Panc1 (cell line): ENCODE data around the gene TTC34. TPM values are rescaled to one million over a fixed set of nuclear protein-coding genes. Genes with fewer than 3 reads are reported as not detected.

Experiments used
- ATAC-seq: fragments of 200-7000 bp; cut with Tn5 transposase; 2 replicates; pipeline ENCODE4 v1.9.1; 2020; ENCODE audit warnings: mild to moderate bottlenecking, moderate library complexity
- BruUV-seq: library from RNA; stranded (reverse); fragments of 400-500 nt; replicated peaks from 2 replicates; lab custom pipeline; 2021; lab: Mats Ljungman, UMichigan
- CTCF ChIA-PET: fragments of 300-600 bp; sonication (Branson Sonifier 250); formaldehyde crosslinking; loops from one replicate; lab custom pipeline; 2022; ENCODE audit warnings: antibody characterized with exemption; lab: Charles Lee
- POLR2A ChIA-PET: fragments of 300-600 bp; sonication (Branson Sonifier 250); formaldehyde crosslinking; loops from one replicate; lab custom pipeline; 2022; ENCODE audit warnings: antibody characterized with exemption; lab: Charles Lee
- DNase-seq: peaks from one replicate; pipeline ENCODE4 v3.0.0-alpha.2; 2010; ENCODE audit warnings: low read depth, low spot score
- H3K27ac ChIP-seq: 2 replicates; pipeline ENCODE4 v1.5.1; 2011; ENCODE audit warnings: mild to moderate bottlenecking, low read length, inconsistent platforms
- H3K27me3 ChIP-seq: fragments of 200-500 bp; sonication (Bioruptor generic); 2 replicates; pipeline ENCODE4 v1.6.0; 2014; ENCODE audit warnings: low read length, inconsistent platforms; ENCODE audit not compliant: control insufficient read depth, insufficient read depth
- H3K36me3 ChIP-seq: fragments of 200-500 bp; sonication (Bioruptor generic); 2 replicates; pipeline ENCODE4 v1.5.1; 2014; ENCODE audit warnings: inconsistent platforms, mild to moderate bottlenecking, low read length, moderate library complexity; ENCODE audit not compliant: control insufficient read depth, insufficient read depth
- H3K4me1 ChIP-seq: 2 replicates; pipeline ENCODE4 v1.5.1; 2011; ENCODE audit warnings: inconsistent platforms, mild to moderate bottlenecking, low read length, moderate library complexity; ENCODE audit not compliant: control insufficient read depth, insufficient read depth
- H3K4me3 ChIP-seq, 2 experiments: 2 replicates each; pipeline ENCODE4 v1.5.1; 2011 to 2012; ENCODE audit warnings: low read depth in 2 of 2, low read length in 2 of 2, mild to moderate bottlenecking in 2 of 2, inconsistent platforms in 1 of 2, moderate library complexity in 1 of 2
- H3K9me3 ChIP-seq: fragments of 200-500 bp; sonication (Bioruptor generic); 2 replicates; pipeline ENCODE4 v1.5.1; 2014; ENCODE audit warnings: low read depth, mild to moderate bottlenecking, inconsistent platforms, low read length, moderate library complexity; ENCODE audit not compliant: control insufficient read depth, insufficient read depth
- POLR2AphosphoS5 ChIP-seq: IDR thresholded peaks from 2 replicates; pipeline ENCODE4 v1.6.1; 2012; ENCODE audit warnings: mild to moderate bottlenecking, low read depth, low read length, moderate library complexity
- SIN3A ChIP-seq: IDR thresholded peaks from 2 replicates; pipeline ENCODE4 v1.6.1; 2012; ENCODE audit warnings: low read depth, mild to moderate bottlenecking, low read length, moderate library complexity, borderline replicate concordance; ENCODE audit not compliant: insufficient read depth
- TCF7L2 ChIP-seq: IDR thresholded peaks from 2 replicates; pipeline ENCODE4 v1.6.1; 2011; ENCODE audit warnings: mild to moderate bottlenecking, low read depth, low read length, inconsistent platforms
- in situ Hi-C: cut with HindIII; loops from 2 replicates; pipeline ENCODE4 v1.10.0; 2016; ENCODE audit warnings: low sequenced_read_pairs, low pct_unique_long_range_greater_than_20kb
- intact Hi-C: fragments of 100-400 bp; cut with micrococcal nuclease; formaldehyde crosslinking; loops from one replicate; pipeline ENCODE4 v1.10.0; 2022; ENCODE audit not compliant: unreplicated experiment
- total RNA-seq: library from RNA; stranded (reverse); gene quantifications from one replicate; pipeline ENCODE4 v1.2.1, GENCODE V29; 2021; ENCODE audit not compliant: unreplicated experiment
- TF ChIP-seq, protein P1 (sequence below), 2 experiments: IDR thresholded peaks; 2 replicates each; pipeline ENCODE4 v1.6.1; 2011 to 2012; ENCODE audit warnings: low read depth in 2 of 2, control low read depth in 1 of 2, low read length in 1 of 2, mild to moderate bottlenecking in 1 of 2, moderate library complexity in 1 of 2; ENCODE audit not compliant: insufficient read depth in 1 of 2
- TF ChIP-seq, protein P2 (sequence below): fragments of 450-650 bp; IDR thresholded peaks from 2 replicates; pipeline ENCODE4 v1.5.1; 2017; ENCODE audit warnings: mild to moderate bottlenecking

TTC34 gene
- total RNA-seq, 1 experiment from 2014 or later, result 1.5 TPM

DNA sequence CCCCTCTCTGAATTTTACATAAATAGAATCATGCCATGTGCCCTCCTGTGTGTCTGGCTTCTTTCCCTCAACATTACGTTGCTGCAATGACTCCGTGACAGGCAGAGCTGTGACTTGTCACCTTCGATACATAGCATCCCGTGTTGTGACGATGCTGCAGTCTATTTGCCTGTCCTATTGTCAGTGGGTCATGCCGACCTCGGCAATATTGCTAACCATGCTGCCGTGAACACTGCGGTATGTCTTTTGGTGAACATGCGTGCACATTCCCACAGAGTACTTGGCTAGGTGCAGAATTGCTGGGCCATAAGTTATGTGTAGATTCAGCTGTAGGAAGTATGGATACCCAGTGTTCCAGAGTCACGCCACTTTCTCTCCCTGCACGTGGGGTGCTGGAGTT lies 36.3 kb upstream of the TTC34 start:
- peaks cover 3% of the 10 kb centered on the region for H3K27me3 ChIP-seq
- no peaks in the 10 kb centered on the region for H3K36me3 ChIP-seq
- DNase-seq, result no peak
- intact Hi-C loops (no loop called here), in situ Hi-C loops (no loop called here)
- H3K4me3 ChIP-seq, result no peak overlapping the region
- H3K4me1 ChIP-seq, result no peaks in the 10 kb centered on the region
- BruUV-seq, result no TSS peak
- ATAC-seq, result no peak
- TF ChIP-seq TCF7L2 (no peak), SIN3A (no peak), POLR2AphosphoS5 (no peak)
- TF ChIP-seq, protein P1, sequence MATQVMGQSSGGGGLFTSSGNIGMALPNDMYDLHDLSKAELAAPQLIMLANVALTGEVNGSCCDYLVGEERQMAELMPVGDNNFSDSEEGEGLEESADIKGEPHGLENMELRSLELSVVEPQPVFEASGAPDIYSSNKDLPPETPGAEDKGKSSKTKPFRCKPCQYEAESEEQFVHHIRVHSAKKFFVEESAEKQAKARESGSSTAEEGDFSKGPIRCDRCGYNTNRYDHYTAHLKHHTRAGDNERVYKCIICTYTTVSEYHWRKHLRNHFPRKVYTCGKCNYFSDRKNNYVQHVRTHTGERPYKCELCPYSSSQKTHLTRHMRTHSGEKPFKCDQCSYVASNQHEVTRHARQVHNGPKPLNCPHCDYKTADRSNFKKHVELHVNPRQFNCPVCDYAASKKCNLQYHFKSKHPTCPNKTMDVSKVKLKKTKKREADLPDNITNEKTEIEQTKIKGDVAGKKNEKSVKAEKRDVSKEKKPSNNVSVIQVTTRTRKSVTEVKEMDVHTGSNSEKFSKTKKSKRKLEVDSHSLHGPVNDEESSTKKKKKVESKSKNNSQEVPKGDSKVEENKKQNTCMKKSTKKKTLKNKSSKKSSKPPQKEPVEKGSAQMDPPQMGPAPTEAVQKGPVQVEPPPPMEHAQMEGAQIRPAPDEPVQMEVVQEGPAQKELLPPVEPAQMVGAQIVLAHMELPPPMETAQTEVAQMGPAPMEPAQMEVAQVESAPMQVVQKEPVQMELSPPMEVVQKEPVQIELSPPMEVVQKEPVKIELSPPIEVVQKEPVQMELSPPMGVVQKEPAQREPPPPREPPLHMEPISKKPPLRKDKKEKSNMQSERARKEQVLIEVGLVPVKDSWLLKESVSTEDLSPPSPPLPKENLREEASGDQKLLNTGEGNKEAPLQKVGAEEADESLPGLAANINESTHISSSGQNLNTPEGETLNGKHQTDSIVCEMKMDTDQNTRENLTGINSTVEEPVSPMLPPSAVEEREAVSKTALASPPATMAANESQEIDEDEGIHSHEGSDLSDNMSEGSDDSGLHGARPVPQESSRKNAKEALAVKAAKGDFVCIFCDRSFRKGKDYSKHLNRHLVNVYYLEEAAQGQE (IDR thresholded peaks at IDR 0.05; ENCODE audit: insufficient read depth in 1 of 2, low read depth in 2 of 2, low read length in 1 of 2), result no peak
- TF ChIP-seq, protein P2, sequence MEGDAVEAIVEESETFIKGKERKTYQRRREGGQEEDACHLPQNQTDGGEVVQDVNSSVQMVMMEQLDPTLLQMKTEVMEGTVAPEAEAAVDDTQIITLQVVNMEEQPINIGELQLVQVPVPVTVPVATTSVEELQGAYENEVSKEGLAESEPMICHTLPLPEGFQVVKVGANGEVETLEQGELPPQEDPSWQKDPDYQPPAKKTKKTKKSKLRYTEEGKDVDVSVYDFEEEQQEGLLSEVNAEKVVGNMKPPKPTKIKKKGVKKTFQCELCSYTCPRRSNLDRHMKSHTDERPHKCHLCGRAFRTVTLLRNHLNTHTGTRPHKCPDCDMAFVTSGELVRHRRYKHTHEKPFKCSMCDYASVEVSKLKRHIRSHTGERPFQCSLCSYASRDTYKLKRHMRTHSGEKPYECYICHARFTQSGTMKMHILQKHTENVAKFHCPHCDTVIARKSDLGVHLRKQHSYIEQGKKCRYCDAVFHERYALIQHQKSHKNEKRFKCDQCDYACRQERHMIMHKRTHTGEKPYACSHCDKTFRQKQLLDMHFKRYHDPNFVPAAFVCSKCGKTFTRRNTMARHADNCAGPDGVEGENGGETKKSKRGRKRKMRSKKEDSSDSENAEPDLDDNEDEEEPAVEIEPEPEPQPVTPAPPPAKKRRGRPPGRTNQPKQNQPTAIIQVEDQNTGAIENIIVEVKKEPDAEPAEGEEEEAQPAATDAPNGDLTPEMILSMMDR, result no peak
- H3K27ac ChIP-seq, result no peak overlapping the region
- H3K9me3 ChIP-seq, result no peaks in the 10 kb centered on the region
- ChIA-PET CTCF (no interaction called here), POLR2A (no interaction called here)

DNA sequence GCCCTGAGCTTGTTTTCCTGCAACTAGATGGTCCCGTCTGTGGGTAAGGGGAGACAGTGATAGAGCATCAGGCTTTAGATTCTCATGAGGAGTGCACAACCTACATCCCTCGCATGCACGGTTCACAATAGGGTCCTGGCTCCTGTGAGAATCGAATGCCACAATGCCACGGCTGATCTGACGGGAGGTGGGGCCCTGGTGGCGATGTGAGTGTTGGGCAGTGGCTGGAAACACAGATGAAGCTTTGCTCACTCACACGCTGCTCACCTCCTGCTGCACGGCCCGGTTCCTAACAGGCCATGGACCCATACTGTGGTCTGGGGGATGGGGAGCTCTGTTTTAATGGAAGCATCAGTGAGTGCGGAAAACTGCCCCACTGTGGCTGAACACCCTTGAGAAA lies 35.8 kb upstream of the TTC34 start:
- ChIA-PET CTCF (no interaction called here), POLR2A (no interaction called here)
- TF ChIP-seq TCF7L2 (no peak), SIN3A (no peak), POLR2AphosphoS5 (no peak)
- TF ChIP-seq, protein P1 (IDR thresholded peaks at IDR 0.05; ENCODE audit: insufficient read depth in 1 of 2, low read depth in 2 of 2, low read length in 1 of 2), result no peak
- TF ChIP-seq, protein P2, result no peak
- H3K27me3 ChIP-seq, result peaks cover 3% of the 10 kb centered on the region
- H3K4me1 ChIP-seq, result no peaks in the 10 kb centered on the region
- DNase-seq (no peak), ATAC-seq (no peak)
- in situ Hi-C loops, result no loop called here
- H3K9me3 ChIP-seq, result no peaks in the 10 kb centered on the region
- no peaks in the 10 kb centered on the region for H3K36me3 ChIP-seq
- no peak overlapping the region for H3K27ac ChIP-seq
- H3K4me3 ChIP-seq, result no peak overlapping the region
- intact Hi-C loops, result no loop called here
- no TSS peak for BruUV-seq
